Fibroblast of lung (primary cell): Measurements from ENCODE around the gene CRKL. TPM values are rescaled to one million over a fixed set of nuclear protein-coding genes. Genes with fewer than 3 reads are reported as not detected.

Experiments
- DNase-seq, 2 donors: peaks; one replicate each; pipeline versions ENCODE4 v3.0.0 to v3.0.0-alpha.2; 2010; ENCODE audit warnings: low read depth in 2 of 2
- H2AFZ ChIP-seq: 2 replicates; pipeline ENCODE4 v1.5.1; 2012; ENCODE audit warnings: low read length, control low read depth, inconsistent platforms
- H3K27ac ChIP-seq: 2 replicates; pipeline ENCODE4 v1.5.1; 2011; ENCODE audit warnings: low read length, control low read depth; ENCODE audit not compliant: insufficient read depth
- H3K27me3 ChIP-seq: 2 replicates; pipeline ENCODE4 v1.5.1; 2011; ENCODE audit warnings: mild to moderate bottlenecking, low read length; ENCODE audit not compliant: control insufficient read depth, insufficient read depth
- H3K36me3 ChIP-seq: 2 replicates; pipeline ENCODE4 v1.5.1; 2011; ENCODE audit warnings: low read length; ENCODE audit not compliant: control insufficient read depth, insufficient read depth
- H3K4me1 ChIP-seq: 2 replicates; pipeline ENCODE4 v1.5.1; 2011; ENCODE audit warnings: low read length; ENCODE audit not compliant: control insufficient read depth, insufficient read depth; ENCODE audit errors: extremely low read depth
- H3K4me2 ChIP-seq: 2 replicates; pipeline ENCODE4 v1.5.1; 2011; ENCODE audit warnings: low read length, control low read depth; ENCODE audit not compliant: insufficient read depth; ENCODE audit errors: extremely low read depth
- H3K4me3 ChIP-seq, 4 experiments: fragments of 200-600 bp in 1 of 4; sonication (generic) in 1 of 4; replicated peaks in 1 of 4; 2 replicates each; pipeline ENCODE4 v1.5.1; 2011 to 2016; ENCODE audit warnings: low read length in 4 of 4, low read depth in 3 of 4, mild to moderate bottlenecking in 3 of 4, control low read depth in 2 of 4, inconsistent platforms in 1 of 4, mixed read lengths in 1 of 4; ENCODE audit not compliant: insufficient read depth in 1 of 4; ENCODE audit errors: control extremely low read depth in 1 of 4
- H3K79me2 ChIP-seq: 2 replicates; pipeline ENCODE4 v1.5.1; 2012; ENCODE audit warnings: mild to moderate bottlenecking, low read length, inconsistent platforms; ENCODE audit not compliant: control insufficient read depth, insufficient read depth
- H3K9ac ChIP-seq: 2 replicates; pipeline ENCODE4 v1.5.1; 2011; ENCODE audit warnings: mild to moderate bottlenecking, low read length, control low read depth; ENCODE audit not compliant: insufficient read depth
- H3K9me3 ChIP-seq: 2 replicates; pipeline ENCODE4 v1.5.1; 2012; ENCODE audit warnings: low read depth, low read length; ENCODE audit not compliant: control insufficient read depth, insufficient read depth
- H4K20me1 ChIP-seq: 2 replicates; pipeline ENCODE4 v1.5.1; 2011; ENCODE audit warnings: low read length; ENCODE audit not compliant: control insufficient read depth, insufficient read depth; ENCODE audit errors: extremely low read depth
- CTCF ChIP-seq, 2 donors: IDR thresholded peaks in 1 of 2; conservative IDR thresholded peaks in 1 of 2; 1 replicate in 1 of 2; 2 replicates in 1 of 2; pipeline ENCODE4 v1.5.1; 2011 to 2012; ENCODE audit warnings: low read length in 2 of 2, control low read depth in 1 of 2, inconsistent platforms in 1 of 2, low read depth in 1 of 2, mild to moderate bottlenecking in 1 of 2
- EZH2 ChIP-seq: IDR thresholded peaks from 2 replicates; pipeline ENCODE4 v1.5.1; 2012; ENCODE audit warnings: low read length, control low read depth, mild to moderate bottlenecking; ENCODE audit errors: missing control alignments
- polyA plus RNA-seq, 2 donors: library from polyadenylated mRNA; depleted of rRNA in 1 of 2; stranded (reverse) in 1 of 2; unstranded in 1 of 2; fragments of >200 nt; gene quantifications; 2 replicates each; pipeline ENCODE4 v1.2.1, GENCODE V29; 2011 to 2012; ENCODE audit warnings: missing spikeins in 1 of 2
- total RNA-seq: library from RNA; depleted of rRNA; stranded (reverse); fragments of >200 nt; gene quantifications from 2 replicates; pipeline ENCODE4 v1.2.1, GENCODE V29; 2014

CRKL gene
- total and polyA plus RNA-seq, 2 donors (not counting 1 experiment from before 2014, with no cell fraction given) = 23.8 to 45.1 TPM

- no peak overlapping the region for H2AFZ ChIP-seq
- H3K4me2 ChIP-seq = no peak overlapping the region
- no peak overlapping the region for H3K4me3 ChIP-seq
- no peaks in the 10 kb centered on the region for H3K9me3 ChIP-seq
- TF ChIP-seq CTCF (conservative IDR thresholded peaks at IDR 0.05 in 1 of 2, IDR thresholded peaks at IDR 0.05 in 1 of 2; ENCODE audit: low read depth in 1 of 2, low read length in 2 of 2) = no peak
- no peak for TF ChIP-seq EZH2
- H3K4me1 ChIP-seq = no peaks in the 10 kb centered on the region
- H3K9ac ChIP-seq = no peak overlapping the region
- H3K27ac ChIP-seq = no peak overlapping the region
- peaks cover 37% of the 10 kb centered on the region for H3K36me3 ChIP-seq
- H4K20me1 ChIP-seq = no peaks in the 10 kb centered on the region
- peaks cover under 1% of the 10 kb centered on the region for H3K79me2 ChIP-seq
- no peak for DNase-seq
- H3K27me3 ChIP-seq = no peaks in the 10 kb centered on the region
Measured at GRCh38 chr22:20994902-20995241, 77.7 kb downstream of the CRKL start.

GRCh38 chr22:20995329-20996030 lies 78.3 kb downstream of the CRKL start:
- no peak for DNase-seq
- Histone ChIP-seq H3K79me2 (peaks cover 7% of the 10 kb centered on the region), H3K9me3 (no peaks in the 10 kb centered on the region), H3K4me2 (no peak overlapping the region), H3K27ac (no peak overlapping the region), H3K27me3 (no peaks in the 10 kb centered on the region), H3K36me3 (peaks cover 39% of the 10 kb centered on the region), H3K4me1 (peaks cover 2% of the 10 kb centered on the region), H3K9ac (no peak overlapping the region), H3K4me3 (no peak overlapping the region), H2AFZ (no peak overlapping the region), H4K20me1 (no peaks in the 10 kb centered on the region)
- no peak for TF ChIP-seq EZH2
- no peak for TF ChIP-seq CTCF (conservative IDR thresholded peaks at IDR 0.05 in 1 of 2, IDR thresholded peaks at IDR 0.05 in 1 of 2; ENCODE audit: low read depth in 1 of 2, low read length in 2 of 2)

GRCh38 chr22:20996031-20996410 lies 78.8 kb downstream of the CRKL start:
- TF ChIP-seq CTCF (conservative IDR thresholded peaks at IDR 0.05 in 1 of 2, IDR thresholded peaks at IDR 0.05 in 1 of 2; ENCODE audit: low read depth in 1 of 2, low read length in 2 of 2) (no peak), EZH2 (no peak)
- Histone ChIP-seq H2AFZ (no peak overlapping the region), H3K4me2 (no peak overlapping the region), H3K9ac (no peak overlapping the region), H4K20me1 (no peaks in the 10 kb centered on the region), H3K27ac (no peak overlapping the region), H3K9me3 (no peaks in the 10 kb centered on the region), H3K79me2 (peaks cover 12% of the 10 kb centered on the region), H3K27me3 (no peaks in the 10 kb centered on the region), H3K4me3 (no peak overlapping the region), H3K4me1 (peaks cover 6% of the 10 kb centered on the region), H3K36me3 (peaks cover 34% of the 10 kb centered on the region)
- no peak for DNase-seq
